ENCODE data around the gene DAGLB.

GRCh38 chr7:6375348-6376101 is 72.2 kb downstream of the DAGLB start:
- TF ChIP-seq, protein P1, sequence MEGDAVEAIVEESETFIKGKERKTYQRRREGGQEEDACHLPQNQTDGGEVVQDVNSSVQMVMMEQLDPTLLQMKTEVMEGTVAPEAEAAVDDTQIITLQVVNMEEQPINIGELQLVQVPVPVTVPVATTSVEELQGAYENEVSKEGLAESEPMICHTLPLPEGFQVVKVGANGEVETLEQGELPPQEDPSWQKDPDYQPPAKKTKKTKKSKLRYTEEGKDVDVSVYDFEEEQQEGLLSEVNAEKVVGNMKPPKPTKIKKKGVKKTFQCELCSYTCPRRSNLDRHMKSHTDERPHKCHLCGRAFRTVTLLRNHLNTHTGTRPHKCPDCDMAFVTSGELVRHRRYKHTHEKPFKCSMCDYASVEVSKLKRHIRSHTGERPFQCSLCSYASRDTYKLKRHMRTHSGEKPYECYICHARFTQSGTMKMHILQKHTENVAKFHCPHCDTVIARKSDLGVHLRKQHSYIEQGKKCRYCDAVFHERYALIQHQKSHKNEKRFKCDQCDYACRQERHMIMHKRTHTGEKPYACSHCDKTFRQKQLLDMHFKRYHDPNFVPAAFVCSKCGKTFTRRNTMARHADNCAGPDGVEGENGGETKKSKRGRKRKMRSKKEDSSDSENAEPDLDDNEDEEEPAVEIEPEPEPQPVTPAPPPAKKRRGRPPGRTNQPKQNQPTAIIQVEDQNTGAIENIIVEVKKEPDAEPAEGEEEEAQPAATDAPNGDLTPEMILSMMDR (IDR thresholded peaks at IDR 0.05), result no peak
- TF ChIP-seq POLR2AphosphoS5 (IDR thresholded peaks at IDR 0.05), result no peak
